HG03571 (cell line): ENCODE data around the gene PRKRIP1.
"Not testable (repeated sequence)": the region's sequence is repeated elsewhere in the genome, so short reads cannot be mapped to it uniquely, and the experiment has no call there.

Source experiments
- ATAC-seq: cut with Tn5 transposase; IDR thresholded peaks from one replicate; pipeline ENCODE4 v1.9.1; 2021; ENCODE audit not compliant: unreplicated experiment

The PRKRIP1 gene

GRCh38 chr7:102474736-102475435 lies 78.7 kb downstream of the PRKRIP1 start:
- not testable (repeated sequence) for ATAC-seq
